Keratinocyte (primary cell): ENCODE data around the gene CCNA2.

Experiments used
- CTCF ChIP-seq, 3 experiments: IDR thresholded peaks in 1 of 3; conservative IDR thresholded peaks in 1 of 3; optimal IDR thresholded peaks in 1 of 3; 2 replicates in 2 of 3; 3 replicates in 1 of 3; pipeline versions ENCODE3 to v1.5.1; 2011; ENCODE audit warnings: low read length in 3 of 3, mild to moderate bottlenecking in 3 of 3, moderate library complexity in 2 of 3, control low read depth in 1 of 3, inconsistent platforms in 1 of 3; ENCODE audit not compliant: insufficient read depth in 2 of 3; ENCODE audit errors: extremely low read depth in 1 of 3
- EZH2 ChIP-seq: IDR thresholded peaks from one replicate; pipeline ENCODE4 v1.6.1; 2012; ENCODE audit warnings: inconsistent platforms, mild to moderate bottlenecking, low read length, moderate library complexity

GRCh38 chr4:121791481-121791880, 32.2 kb downstream of the CCNA2 start:
- TF ChIP-seq CTCF (optimal IDR thresholded peaks at IDR 0.05 in 1 of 3, IDR thresholded peaks at IDR 0.05 in 1 of 3, conservative IDR thresholded peaks at IDR 0.05 in 1 of 3; ENCODE audit: extremely low read depth in 1 of 3, insufficient read depth in 2 of 3, low read length in 3 of 3), result no peak
- no peak for TF ChIP-seq EZH2
